HG03520 (cell line): ENCODE measurements around the gene DCDC2B.

ENCODE experiments used
- ATAC-seq: cut with Tn5 transposase; IDR thresholded peaks from one replicate; pipeline ENCODE4 v1.9.1; 2021; ENCODE audit warnings: mild to moderate bottlenecking, moderate library complexity; ENCODE audit not compliant: unreplicated experiment

Gene DCDC2B

GRCh38 chr1:32195972-32196823, 12.7 kb upstream of the DCDC2B start:
- ATAC-seq, result no peak

GRCh38 chr1:32197074-32197473, 11.8 kb upstream of the DCDC2B start:
- ATAC-seq, result no peak

- no peak for ATAC-seq
Observed at GRCh38 chr1:32197837-32198236, 11.1 kb upstream of the DCDC2B start.

DNA sequence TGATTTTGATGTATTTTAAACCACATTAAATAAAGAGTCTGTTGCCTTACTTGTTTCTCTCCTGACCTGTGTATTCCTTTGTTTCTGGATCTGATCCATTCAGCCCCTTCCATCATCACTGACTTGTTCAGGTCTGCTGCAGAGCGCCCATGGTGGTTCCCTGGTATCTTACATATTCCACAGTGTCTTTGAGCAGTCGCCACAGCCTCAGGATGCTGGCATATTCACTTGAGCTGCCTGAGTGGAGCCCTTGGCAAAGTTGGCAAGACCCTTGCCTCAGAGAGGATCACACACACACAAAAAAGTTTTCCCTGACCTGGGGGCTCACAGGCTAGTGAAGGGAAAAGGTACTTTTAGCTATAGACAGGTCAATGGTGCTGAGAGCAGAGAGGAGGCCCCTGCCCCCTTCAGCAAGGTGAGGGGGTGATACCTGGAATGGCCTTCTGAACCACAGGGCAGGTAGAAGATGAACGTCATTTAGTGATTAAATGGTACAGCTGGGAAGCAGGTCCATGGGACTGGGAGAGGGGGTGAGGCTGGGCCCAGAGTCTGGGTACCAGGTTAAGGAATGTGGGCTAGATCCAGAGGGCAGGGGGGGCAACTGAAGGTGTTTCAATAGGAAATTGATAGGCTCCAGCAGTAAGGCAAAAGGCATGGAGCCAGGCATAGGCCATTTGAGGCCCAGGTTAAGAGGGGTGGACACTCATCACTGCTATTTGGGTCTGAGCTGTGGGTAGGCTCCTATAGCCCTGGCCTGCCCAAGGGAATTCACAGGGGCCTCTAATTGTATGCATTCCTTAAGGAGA, 10.4 kb upstream of the DCDC2B start:
- no peak for ATAC-seq

DNA sequence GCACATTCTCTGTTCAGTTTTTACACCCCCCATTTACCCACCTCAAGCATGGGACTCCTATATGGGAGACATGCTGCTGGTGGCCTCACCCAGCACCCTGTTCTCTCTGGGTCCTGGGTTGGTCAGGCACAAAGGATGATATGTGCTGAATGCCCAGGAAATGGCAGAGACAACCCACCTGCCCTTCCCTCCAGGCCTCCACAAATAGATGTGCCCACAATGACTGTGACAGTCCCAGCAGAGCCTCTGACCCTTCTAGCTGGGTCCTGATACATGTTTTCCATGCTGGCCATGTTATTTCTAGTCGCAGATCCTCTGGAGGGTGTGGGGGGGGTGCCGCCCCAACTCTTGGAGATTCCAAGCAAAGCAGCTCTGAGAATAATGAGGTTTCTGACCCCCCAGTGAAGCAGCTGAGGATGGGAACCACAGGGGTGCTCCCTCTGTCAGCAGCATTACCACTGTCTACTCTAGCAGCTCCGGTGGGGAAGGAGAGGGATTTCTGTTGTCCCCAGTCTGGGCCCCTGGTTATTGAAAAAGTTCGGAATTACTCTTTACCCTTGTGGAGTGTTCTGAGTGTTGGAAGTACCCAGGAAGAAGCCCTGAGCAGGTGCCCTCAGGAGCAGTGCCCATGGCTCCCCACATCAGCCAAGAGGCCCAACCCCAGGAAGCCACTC, 9.7 kb upstream of the DCDC2B start:
- no peak for ATAC-seq

DNA sequence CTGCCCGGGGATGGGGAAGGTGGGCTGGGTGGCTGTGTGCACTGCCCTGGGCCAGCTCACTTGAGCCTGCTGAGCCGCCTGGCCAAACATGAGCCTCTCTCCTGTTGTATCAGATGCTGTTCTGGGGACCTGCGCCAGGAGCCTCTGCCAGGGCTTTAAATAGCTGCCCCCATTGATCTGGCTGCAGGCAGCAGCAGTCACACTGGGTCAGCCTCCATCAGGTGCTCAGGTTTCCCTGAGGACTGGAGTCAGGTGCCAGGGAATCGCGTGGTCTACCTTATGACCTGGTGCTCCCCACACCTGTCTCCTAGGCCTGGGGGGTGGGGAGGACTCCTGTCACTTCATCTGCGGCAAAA, 9.2 kb upstream of the DCDC2B start:
- no peak for ATAC-seq

DNA sequence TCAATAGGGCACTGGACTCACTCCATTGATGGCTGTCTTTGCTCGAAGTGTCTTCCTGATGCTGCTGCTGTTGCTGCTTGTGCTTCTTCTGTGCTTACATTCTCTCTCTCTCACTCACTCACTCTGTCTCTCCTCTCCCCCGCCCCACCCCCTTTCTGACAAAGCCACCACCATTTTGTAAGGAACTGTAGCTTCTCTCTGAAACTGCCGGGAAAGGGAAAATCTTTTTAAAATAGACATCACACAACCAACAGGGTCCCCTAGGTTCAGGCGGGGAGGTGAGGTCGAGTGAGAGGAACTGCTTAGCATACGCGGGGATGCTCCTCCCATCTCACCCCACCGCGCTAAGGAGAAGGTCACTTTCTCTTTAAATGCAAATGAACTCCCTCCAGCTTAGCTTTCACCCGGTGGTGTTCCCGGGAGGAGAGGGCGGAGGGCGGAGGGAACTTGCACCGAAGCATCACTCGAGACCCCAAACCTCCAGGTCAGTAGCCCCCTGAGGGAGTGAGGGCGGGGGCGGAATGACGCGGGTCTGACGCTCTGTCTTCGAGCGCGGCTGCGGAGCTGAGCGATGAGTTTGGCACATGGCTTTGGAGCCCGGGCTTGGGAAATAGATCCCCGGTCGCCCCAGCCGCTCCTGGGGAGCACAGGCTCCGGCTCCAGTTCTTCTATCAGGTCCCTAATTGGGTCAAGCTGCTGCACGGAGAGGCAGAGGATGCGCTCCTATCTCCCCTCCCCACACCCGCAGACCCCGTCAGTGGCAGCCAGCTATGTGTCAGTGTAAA, 8.5 kb upstream of the DCDC2B start, which contains the start of gene CCDC28B:
TSS of gene CCDC28B (plus strand) at position 370 of the 785 bp plus-strand sequence. CDS start 1,341 bp downstream, outside the sequence.
- peak; percentile 35 for ATAC-seq

DNA sequence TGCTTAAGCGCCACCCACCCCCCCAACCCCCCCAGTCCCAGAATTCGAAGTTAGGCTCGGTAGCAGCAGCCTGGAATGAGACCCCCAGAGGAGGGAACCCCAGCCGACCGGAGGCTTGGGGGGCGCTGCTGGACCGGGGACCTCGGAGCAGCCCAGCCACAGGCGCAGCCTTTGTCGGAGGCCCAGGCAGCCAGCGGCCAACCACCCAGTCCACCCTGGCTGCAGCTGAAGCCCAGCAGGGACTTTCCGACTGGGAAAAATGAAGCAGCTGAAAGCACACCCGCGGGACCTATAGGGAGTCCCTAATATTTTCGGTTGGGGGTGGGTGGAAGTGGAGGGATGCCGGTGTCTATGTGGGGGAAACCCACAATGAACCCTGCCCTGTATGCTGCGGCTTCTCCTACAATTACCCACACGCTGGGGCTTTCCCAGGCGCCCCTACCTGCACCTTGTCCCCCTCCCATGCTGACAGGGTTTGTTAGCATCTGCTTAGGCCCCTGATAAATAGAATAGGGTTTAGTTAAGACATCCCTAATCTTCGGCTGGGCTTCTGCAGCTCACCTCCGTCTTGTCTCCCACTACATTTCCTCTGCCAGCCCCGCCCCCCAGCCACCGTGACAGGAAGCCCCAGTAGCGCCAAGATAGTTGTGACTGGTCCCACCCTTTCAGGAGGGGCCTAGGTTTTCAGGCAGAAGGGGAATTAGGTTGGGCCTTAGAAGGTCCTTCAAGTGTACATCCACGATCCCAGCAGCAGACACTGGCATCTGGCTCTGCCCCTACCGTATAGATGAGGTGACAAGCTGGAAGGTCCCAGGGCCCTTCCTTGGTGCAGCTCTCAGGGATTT, 7.7 kb upstream of the DCDC2B start:
- no peak for ATAC-seq

- ATAC-seq, result no peak
Observed at GRCh38 chr1:32204943-32205361, 3.9 kb upstream of the DCDC2B start.

DNA sequence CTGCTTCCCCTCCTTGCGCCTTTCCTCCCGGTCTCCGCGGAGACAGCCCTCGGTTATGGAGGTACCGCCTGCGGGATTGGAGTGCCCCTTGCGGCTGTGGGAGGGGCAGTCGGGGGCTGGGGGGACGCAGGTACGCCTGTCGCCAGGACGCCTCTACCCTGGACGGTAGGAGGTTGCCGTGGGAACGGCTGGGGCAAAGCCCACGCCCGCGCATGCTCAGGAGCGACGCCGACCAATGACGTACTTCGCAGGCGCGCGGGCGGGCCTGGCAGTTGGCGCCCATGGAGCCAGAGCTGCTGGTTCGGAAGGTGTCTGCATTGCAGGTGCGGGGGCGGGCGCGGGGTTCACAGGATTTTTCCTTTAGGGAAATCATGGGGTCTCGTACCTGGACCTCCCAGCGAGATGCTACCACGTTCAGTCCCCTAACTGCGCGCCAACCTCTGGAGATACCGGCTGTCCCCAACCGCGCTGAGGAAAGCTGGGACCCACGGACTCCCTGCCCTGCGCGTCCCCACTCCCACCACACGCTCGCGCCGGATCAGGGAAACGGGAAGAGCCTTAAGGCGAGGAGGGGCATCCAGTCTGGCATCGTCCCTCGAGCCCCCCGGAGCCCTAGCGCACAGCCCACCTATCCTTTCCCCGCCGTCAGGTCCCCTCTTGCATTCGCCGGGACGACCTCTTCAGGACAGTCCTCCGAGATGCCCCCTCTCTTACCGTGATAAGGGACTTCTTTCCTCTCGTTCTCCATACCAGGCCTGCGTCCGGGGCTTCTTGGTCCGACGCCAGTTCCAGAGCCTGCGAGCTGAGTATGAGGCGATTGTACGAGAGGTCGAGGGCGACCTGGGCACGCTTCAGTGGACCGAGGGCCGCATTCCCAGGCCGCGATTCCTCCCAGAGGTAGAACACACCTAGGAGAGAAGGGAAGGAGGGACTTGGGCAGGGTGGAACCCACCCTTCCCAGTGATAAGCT, 3.2 kb upstream of the DCDC2B start, which contains the start of gene IQCC:
TSS of gene IQCC (plus strand) at position 271 of the 970 bp plus-strand sequence. CDS start at position 282, 11 bp downstream.
- no peak for ATAC-seq

GRCh38 chr1:32208469-32208868, 420 bp upstream of the DCDC2B start:
- no peak for ATAC-seq

DNA sequence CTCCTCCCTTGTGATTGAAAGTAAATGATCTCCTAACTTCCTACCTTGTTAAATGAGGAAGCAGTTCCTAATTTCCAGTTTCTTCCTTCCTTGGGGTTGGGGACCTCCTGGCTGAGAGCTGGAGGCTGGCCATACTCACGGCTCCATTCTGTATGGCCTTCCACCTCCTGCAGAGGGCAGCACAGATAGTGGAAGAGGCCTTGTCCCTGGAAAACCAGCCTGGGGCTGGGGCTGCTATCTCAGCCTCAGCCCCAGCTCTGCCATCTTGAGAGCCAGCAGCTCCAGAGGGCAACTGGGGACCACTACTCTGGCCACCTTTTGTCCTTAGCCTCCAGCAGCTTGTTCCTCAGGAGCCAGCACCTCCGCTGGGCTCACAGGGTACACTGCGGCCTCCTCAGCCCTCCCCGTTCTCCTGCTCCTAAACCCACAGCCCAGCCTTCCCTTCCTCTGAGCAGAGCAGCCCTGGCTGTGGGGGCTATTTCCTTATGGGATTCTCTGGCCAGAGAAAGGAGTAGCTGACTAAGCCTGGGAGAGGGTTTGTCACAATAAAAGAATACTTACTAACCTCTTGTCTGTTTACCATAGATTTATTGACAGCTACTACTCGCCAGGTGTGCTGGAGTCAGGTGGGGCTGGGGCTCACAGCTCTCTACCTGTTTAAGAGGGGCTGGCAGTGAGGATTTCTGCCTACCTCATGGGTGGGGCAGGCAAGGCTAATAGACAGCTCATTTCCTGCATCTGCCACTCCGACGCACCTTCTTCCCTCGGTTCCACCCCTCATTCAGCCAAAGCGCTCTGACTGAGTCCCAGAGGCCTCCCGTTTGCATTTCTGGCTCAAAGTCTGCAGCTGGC, 7.0 kb downstream of the DCDC2B start:
- no peak for ATAC-seq

- ATAC-seq, result no peak
Observed at GRCh38 chr1:32216566-32216965, 7.7 kb downstream of the DCDC2B start.

GRCh38 chr1:32219022-32219421, 10.1 kb downstream of the DCDC2B start:
- no peak for ATAC-seq

GRCh38 chr1:32220746-32221580, 12.1 kb downstream of the DCDC2B start:
- ATAC-seq, result no peak

- ATAC-seq, result no peak
Observed at GRCh38 chr1:32221581-32221979, 12.7 kb downstream of the DCDC2B start.
